ENCODE data around the gene ITGA2B.
"Not testable (repeated sequence)": the region's sequence is repeated elsewhere in the genome, so short reads cannot be mapped to it uniquely, and the experiment has no call there.

The ITGA2B gene

DNA sequence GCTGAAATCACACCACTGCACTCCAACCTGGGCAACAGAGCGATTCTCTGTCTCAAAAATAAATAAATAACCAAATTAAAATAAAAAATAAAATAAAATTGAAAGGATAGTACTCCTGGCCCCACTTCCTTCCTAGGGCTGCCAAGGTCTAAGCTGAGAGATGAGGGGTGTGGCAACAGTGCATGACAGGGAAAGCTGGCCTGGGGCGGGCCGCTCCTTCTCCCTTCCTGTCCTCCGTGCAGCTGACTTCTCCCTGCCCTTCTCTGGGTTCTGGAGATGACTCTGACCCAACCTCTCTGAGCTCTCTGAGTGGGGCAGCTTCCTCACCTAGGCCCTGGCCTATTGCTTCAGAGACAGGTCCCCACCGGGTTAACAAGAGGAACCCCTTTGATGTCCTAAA lies 56.1 kb downstream of the ITGA2B start:
- FAIRE-seq (no peak), DNase-seq (ENCODE audit: low spot score) (no peak)

DNA sequence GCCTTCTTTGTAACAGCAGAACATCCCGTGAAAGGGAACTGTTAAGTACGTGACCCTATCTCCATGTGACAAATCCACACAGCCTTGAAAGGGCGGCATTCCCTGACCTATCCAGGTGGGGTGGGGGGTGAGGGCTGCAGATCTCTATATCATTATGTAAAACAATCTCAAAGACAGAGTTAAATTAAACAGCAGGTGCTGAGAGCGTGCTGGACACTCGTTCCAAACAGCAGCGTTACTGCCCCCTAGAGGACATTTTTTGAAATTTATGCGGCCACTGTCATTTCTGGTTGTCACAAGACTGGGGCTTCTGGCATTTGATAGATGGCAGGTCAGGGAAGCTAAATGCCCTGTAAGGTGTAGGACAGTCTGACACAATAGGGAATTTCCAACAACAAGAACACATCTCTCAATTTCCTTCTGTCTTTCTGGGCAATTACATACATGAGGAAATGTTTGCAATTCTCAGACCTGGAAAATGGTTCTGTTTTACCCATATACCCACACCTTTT lies 58.1 kb downstream of the ITGA2B start:
- peak; percentile 28 for FAIRE-seq
- DNase-seq (ENCODE audit: low spot score), result peak; percentile 54

DNA sequence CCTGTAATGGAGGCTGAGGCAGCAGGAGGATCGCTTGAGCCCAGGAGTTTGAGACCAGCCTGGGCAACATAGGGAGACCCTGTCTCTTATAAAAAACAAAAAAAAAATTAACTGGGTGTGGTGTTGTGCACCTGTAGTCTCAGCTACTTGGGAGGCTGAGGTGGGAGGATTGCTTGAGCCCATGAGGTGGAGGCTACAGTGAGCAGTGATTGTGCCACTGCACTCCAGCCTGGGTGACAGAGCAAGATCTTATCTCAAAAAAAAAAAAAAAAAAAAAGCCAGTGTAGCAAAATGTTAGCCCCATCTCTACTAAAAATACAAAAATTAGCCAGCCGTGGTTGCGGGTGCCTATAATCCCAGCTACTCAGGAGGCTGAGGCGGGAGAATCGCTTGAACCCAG lies 59.2 kb downstream of the ITGA2B start:
- FAIRE-seq; DNase-seq (ENCODE audit: low spot score): not testable (repeated sequence)

DNA sequence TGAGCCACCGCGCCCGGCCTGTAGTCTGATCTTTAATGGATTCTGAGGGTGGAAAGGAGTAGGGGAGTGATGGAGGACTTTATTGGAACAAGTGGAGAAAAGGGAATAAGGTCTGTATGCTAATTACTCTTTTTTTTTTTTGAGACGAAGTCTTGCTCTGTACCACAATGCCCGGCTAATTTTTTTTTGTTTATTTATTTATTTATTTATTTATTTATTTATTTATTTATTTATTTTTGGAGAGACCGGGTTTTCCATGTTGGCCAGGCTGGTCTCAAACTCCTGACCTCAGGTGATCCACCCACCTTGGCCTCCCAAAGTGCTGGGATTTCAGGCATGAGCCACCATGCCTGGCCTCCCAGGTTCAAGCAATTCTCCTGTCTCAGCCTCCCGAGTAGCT lies 59.9 kb downstream of the ITGA2B start:
- FAIRE-seq; DNase-seq (ENCODE audit: low spot score): not testable (repeated sequence)

DNA sequence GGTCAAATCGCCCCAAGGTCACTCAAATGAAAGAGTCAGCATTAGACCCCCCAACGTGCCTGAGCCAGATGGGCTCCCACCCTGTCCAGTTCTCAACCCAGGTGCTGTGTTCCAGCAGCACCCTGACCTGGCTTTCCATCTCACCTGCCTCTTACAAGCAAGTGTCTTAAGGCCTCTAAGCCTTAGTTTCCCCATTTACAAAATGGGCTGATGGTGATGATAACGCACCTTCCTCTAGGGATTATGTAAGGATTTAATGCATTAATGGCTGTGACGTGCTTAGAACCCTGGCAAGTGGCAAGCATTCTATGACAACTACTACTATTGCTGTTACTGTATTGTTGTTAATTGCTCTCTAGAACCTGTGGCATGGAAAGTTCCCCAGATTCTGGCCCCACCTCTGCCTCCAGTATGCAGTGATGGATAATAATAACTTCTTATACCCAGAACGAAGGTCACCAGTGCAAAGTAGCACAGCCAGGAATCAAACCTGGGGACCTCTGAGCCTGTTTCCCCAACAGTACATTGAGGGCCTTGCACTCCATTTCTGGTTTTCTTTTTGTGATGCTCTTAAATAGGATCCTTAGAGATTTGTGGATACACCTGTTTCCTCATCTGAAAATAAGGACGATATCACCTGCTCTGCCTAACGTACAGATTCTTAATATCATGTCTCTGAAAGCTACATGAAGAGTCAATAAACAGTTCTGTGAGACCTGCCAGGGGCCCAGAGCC lies 61.6 kb downstream of the ITGA2B start:
- FAIRE-seq (no peak), DNase-seq (ENCODE audit: low spot score) (no peak)

DNA sequence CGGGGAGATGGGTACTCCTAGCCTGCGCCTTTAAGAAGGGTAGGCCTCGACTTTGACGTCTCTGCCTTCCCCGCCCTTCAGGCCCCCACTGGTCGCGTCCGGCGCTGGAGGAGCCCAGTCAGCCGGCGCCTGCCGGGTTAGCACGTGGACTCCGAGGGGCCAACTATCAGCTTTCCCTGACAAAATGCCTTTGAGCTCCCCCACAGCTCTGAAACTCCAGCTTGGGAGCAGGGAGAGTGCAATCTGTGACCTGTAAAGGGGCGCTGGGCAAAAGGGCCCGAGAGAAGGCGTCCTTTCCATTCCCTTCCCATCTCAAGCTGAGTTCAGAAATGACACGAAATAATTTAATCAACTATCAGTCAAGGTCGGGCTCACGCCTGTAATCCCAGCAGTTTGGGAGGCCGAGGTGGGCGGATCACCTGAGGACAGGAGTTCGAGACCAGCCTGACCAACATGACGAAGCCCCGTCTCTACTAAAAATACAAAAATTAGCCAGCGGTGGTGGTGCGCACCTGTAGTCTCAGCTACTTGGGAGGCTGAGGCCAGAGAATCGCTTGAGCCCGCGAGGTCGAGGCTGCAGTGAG lies 62.5 kb downstream of the ITGA2B start:
- no peak for FAIRE-seq
- DNase-seq (ENCODE audit: low spot score), result peak; percentile 91

DNA sequence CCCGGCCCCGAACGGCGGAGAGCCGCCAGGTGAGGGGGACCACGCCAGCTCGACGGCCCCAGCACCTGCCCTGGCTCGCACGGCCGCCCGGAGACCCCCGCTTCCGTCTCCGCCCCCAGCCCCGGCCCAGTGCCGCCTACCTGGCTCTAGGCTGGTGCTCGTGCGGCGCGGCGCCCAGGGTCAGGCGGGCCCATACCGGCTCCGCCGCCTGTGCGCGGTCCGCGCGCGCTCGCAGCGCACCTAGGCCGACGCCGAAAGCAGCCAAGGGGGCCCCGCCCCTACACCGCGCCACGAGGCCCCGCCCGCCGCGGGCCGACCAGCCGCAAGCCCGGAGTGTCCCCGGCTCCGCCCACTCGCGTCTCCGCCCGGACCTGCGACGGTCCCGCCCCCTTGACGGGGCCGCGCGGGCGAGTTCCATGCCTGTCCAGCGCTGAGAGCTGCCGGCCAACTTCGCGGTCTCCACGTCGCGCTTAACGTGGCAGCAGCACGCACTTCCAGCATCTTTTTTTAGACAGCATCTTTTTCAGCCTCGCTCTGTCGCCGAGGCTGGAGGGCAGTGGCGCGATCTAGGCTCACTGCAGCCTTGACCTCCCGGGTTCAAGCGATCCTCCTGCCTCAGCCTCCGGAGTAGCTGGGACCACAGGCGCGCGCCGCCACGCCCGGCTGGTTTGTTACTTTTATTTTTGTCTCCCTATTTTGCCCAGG lies 64.7 kb downstream of the ITGA2B start, which contains the start of gene SLC25A39:
Gene SLC25A39 (minus strand): TSS at position 253 of the 705 bp plus-strand sequence. CDS start 1,261 bp downstream, outside the sequence.
- peak; percentile 77 for DNase-seq (ENCODE audit: low spot score)
- FAIRE-seq, result no peak

DNA sequence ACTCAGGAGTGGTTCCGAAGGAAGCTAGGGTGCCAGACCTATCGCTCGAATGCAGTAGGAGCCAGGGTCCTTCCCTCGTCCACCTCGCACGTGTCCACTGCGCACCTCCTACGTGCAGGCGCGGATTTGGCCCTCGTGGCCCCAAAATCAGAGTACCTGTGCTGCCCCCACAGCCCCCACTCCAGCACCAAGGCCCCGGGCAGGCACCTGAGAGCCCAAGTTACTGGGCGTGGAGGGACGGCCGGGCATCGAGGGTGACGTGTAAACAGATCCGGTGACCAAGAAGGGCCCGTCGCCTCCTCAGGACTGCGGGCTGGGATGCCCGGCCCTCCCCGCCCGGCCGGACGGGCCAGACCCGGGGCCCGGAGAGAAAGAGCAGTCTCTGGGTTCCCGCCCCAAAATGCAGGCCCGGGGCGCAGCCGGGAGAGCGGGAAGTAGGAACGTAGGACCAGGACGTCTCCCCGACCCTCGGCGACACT lies 65.3 kb downstream of the ITGA2B start:
- FAIRE-seq (no peak), DNase-seq (ENCODE audit: low spot score) (no peak)

DNA sequence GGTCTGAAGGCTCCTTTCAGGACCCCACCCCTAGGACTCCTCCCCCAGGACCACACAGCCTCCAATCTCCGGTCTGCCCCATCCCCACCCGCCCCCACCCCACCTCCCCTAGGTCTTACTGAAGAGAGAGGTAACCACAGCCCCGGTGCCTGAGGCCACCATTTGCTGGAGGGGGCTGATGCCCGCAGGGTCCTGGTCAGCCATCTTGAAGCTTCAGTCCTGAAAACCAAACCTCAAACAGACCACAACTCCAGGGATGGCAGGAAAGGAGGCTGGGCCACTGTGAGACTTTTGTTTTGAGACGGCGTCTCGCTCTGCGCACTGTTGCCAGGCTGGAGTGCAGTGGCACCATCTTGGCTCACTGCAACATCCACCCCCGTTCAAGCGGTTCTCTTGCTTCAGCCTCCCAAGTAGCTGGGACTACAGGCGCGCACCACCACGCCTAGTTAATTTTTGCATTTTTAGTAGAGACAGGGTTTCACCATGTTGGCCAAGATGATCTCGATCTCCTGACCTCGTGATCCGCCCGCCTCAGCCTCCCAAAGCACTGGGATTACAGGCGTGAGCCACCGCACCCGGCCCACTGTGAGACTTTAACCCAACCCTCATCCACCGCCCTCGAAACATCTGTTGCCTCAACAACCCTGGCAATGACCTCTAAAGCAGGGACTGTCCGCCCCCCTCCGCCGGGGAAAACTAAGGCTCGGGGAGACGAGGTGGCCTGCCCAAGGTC lies 65.9 kb downstream of the ITGA2B start:
- FAIRE-seq (no peak), DNase-seq (ENCODE audit: low spot score) (no peak)

DNA sequence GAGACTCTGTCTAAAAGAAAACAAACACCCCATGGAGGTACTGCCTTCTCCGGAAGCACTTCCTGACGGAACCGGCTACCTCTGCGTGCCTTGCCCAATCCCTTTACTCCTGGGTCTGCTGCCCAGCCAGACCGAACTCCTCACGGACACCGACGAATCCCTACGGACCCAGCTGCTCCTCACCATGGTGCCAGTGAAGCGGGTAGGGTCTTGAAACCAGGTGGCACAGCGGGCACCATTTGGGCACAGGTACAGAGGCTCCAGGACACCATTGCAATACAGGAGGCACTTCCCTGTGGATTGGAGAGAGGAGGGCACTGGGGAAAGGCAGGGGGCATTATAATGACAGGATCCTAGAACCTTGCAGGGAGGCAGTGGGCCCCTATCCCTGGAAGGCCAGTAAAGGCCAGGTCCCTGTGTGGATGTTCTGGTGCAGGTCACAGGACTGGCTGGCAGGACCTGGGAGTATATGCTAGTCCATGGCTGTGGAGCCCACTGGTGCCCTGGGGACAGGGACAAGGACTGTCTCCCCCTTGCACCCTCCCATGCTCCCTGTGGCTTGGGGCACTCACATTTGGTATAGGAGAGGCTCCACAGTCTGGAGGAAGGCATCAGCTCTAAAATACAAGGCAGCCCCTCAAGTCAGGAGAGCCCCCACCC lies 67.1 kb downstream of the ITGA2B start:
- no peak for FAIRE-seq
- DNase-seq (ENCODE audit: low spot score), result no peak
